Measurements from ENCODE around the gene FILIP1L.

Gene FILIP1L

GRCh38 chr3:99954914-99955644 is 159.2 kb downstream of the FILIP1L start:
- Histone ChIP-seq H3K36me3 (ENCODE audit: insufficient read depth, low read length) (no peaks in the 10 kb centered on the region), H3K4me3 (ENCODE audit: low read depth in 1 of 2, low read length in 2 of 2) (no peak overlapping the region), H4K20me1 (ENCODE audit: insufficient read depth, low read length) (peaks cover 5% of the 10 kb centered on the region; the same call in 1 of the 2 replicates), H3K9ac (ENCODE audit: low read depth, low read length) (no peak overlapping the region), H3K27me3 (ENCODE audit: insufficient read depth, low read length, poor library complexity) (no peaks in the 10 kb centered on the region), H3K4me2 (ENCODE audit: insufficient read depth, low read length) (no peak overlapping the region), H3K27ac (ENCODE audit: low read length) (no peak overlapping the region), H3K79me2 (ENCODE audit: insufficient read depth, low read length) (no peaks in the 10 kb centered on the region), H2AFZ (ENCODE audit: low read depth, low read length) (no peak overlapping the region), H3K4me1 (ENCODE audit: insufficient read depth, low read length) (no peaks in the 10 kb centered on the region), H3K9me3 (ENCODE audit: insufficient read depth, low read length, severe bottlenecking) (no peaks in the 10 kb centered on the region)
- DNase-seq, result no peak
- no peak for ATAC-seq (ENCODE audit: insufficient read depth, low read depth)
- no peak for TF ChIP-seq CTCF (IDR thresholded peaks at IDR 0.05; ENCODE audit: borderline replicate concordance, extremely low read depth, low read length, poor library complexity, severe bottlenecking)
- TF ChIP-seq EZH2 (IDR thresholded peaks at IDR 0.05; ENCODE audit: borderline replicate concordance, low read depth, low read length, severe bottlenecking), result no peak

GRCh38 chr3:99953596-99953995 is 160.7 kb downstream of the FILIP1L start:
- no peak overlapping the region for H2AFZ ChIP-seq (ENCODE audit: low read depth, low read length)
- H4K20me1 ChIP-seq (ENCODE audit: insufficient read depth, low read length), result peaks cover 5% of the 10 kb centered on the region; the same call in 1 of the 2 replicates
- ATAC-seq (ENCODE audit: insufficient read depth, low read depth) (no peak), DNase-seq (no peak)
- H3K36me3 ChIP-seq (ENCODE audit: insufficient read depth, low read length), result no peaks in the 10 kb centered on the region
- no peak overlapping the region for H3K4me3 ChIP-seq (ENCODE audit: low read depth in 1 of 2, low read length in 2 of 2)
- no peak overlapping the region for H3K27ac ChIP-seq (ENCODE audit: low read length)
- no peaks in the 10 kb centered on the region for H3K27me3 ChIP-seq (ENCODE audit: insufficient read depth, low read length, poor library complexity)
- no peak overlapping the region for H3K9ac ChIP-seq (ENCODE audit: low read depth, low read length)
- TF ChIP-seq EZH2 (IDR thresholded peaks at IDR 0.05; ENCODE audit: borderline replicate concordance, low read depth, low read length, severe bottlenecking) (no peak), CTCF (IDR thresholded peaks at IDR 0.05; ENCODE audit: borderline replicate concordance, extremely low read depth, low read length, poor library complexity, severe bottlenecking) (no peak)
- no peaks in the 10 kb centered on the region for H3K4me1 ChIP-seq (ENCODE audit: insufficient read depth, low read length)
- no peak overlapping the region for H3K4me2 ChIP-seq (ENCODE audit: insufficient read depth, low read length)
- no peaks in the 10 kb centered on the region for H3K9me3 ChIP-seq (ENCODE audit: insufficient read depth, low read length, severe bottlenecking)
- H3K79me2 ChIP-seq (ENCODE audit: insufficient read depth, low read length), result no peaks in the 10 kb centered on the region

- H3K4me1 ChIP-seq (ENCODE audit: insufficient read depth, low read length), result no peaks in the 10 kb centered on the region
- no peak overlapping the region for H3K27ac ChIP-seq (ENCODE audit: low read length)
- H4K20me1 ChIP-seq (ENCODE audit: insufficient read depth, low read length), result peaks cover 5% of the 10 kb centered on the region; the same call in 1 of the 2 replicates
- TF ChIP-seq EZH2 (IDR thresholded peaks at IDR 0.05; ENCODE audit: borderline replicate concordance, low read depth, low read length, severe bottlenecking) (no peak), CTCF (IDR thresholded peaks at IDR 0.05; ENCODE audit: borderline replicate concordance, extremely low read depth, low read length, poor library complexity, severe bottlenecking) (no peak)
- H3K36me3 ChIP-seq (ENCODE audit: insufficient read depth, low read length), result no peaks in the 10 kb centered on the region
- no peak for ATAC-seq (ENCODE audit: insufficient read depth, low read depth)
- no peaks in the 10 kb centered on the region for H3K9me3 ChIP-seq (ENCODE audit: insufficient read depth, low read length, severe bottlenecking)
- H3K9ac ChIP-seq (ENCODE audit: low read depth, low read length), result no peak overlapping the region
- no peak overlapping the region for H3K4me3 ChIP-seq (ENCODE audit: low read depth in 1 of 2, low read length in 2 of 2)
- H3K27me3 ChIP-seq (ENCODE audit: insufficient read depth, low read length, poor library complexity), result no peaks in the 10 kb centered on the region
- H2AFZ ChIP-seq (ENCODE audit: low read depth, low read length), result no peak overlapping the region
- H3K4me2 ChIP-seq (ENCODE audit: insufficient read depth, low read length), result no peak overlapping the region
- no peak for DNase-seq
- H3K79me2 ChIP-seq (ENCODE audit: insufficient read depth, low read length), result no peaks in the 10 kb centered on the region
Measured at GRCh38 chr3:99952306-99952705, 162.0 kb downstream of the FILIP1L start.
